ENCODE measurements around the gene RASA2. TPM values are rescaled to one million over a fixed set of nuclear protein-coding genes. Genes with fewer than 3 reads are reported as not detected.

RASA2 gene
- total RNA-seq, 1 donor from 2014 or later = 4.3 TPM

DNA sequence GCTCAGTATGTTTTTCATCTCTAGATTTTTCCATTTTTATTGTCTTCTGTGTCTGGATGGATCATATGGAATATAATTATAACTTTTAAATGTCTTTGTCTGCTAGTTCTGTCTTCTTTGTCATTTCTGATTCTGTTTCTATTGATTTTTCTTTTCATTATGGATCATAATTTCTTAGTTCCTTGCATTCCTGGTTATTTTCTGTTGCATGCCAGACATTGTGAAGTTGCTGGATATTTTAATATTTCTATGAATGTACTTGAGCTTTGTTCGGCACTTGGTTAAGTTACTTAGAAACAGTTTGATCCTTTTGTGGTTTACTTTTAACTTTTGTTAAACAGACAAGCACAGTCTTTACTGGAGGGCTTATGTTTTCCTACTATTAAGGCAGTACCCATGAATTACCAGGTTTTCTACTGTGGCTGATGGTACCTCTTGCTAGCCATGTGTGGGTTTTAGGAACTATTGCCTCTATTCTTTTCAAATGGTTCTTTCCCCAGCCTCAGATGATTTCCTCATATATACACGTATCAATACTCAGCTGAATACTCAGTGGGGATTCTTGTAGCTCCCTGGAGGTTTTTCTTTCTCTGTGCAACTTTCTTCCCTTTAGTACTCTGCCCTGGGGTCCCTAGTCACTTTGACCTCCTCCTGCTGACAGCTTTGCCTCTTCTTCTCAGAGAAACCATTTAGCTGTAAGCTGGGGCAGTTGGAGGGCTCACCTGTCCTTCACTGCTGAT, 64.3 kb downstream of the RASA2 start:
- H3K27me3 ChIP-seq (ENCODE audit: low read depth) = no peaks in the 10 kb centered on the region
- H3K27ac ChIP-seq (replicated peaks) = no peak overlapping the region
- H3K4me1 ChIP-seq = peaks cover 11% of the 10 kb centered on the region
- peaks cover 18% of the 10 kb centered on the region for H3K9me3 ChIP-seq (replicated peaks)
- intact Hi-C loops (cut with micrococcal nuclease) = no loop called here
- no peak for DNase-seq
- TF ChIP-seq, protein P1, sequence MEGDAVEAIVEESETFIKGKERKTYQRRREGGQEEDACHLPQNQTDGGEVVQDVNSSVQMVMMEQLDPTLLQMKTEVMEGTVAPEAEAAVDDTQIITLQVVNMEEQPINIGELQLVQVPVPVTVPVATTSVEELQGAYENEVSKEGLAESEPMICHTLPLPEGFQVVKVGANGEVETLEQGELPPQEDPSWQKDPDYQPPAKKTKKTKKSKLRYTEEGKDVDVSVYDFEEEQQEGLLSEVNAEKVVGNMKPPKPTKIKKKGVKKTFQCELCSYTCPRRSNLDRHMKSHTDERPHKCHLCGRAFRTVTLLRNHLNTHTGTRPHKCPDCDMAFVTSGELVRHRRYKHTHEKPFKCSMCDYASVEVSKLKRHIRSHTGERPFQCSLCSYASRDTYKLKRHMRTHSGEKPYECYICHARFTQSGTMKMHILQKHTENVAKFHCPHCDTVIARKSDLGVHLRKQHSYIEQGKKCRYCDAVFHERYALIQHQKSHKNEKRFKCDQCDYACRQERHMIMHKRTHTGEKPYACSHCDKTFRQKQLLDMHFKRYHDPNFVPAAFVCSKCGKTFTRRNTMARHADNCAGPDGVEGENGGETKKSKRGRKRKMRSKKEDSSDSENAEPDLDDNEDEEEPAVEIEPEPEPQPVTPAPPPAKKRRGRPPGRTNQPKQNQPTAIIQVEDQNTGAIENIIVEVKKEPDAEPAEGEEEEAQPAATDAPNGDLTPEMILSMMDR (IDR thresholded peaks at IDR 0.05; ENCODE audit: borderline replicate concordance) = no peak
- peaks cover 12% of the 10 kb centered on the region for H3K36me3 ChIP-seq
- H3K4me3 ChIP-seq = no peak overlapping the region

DNA sequence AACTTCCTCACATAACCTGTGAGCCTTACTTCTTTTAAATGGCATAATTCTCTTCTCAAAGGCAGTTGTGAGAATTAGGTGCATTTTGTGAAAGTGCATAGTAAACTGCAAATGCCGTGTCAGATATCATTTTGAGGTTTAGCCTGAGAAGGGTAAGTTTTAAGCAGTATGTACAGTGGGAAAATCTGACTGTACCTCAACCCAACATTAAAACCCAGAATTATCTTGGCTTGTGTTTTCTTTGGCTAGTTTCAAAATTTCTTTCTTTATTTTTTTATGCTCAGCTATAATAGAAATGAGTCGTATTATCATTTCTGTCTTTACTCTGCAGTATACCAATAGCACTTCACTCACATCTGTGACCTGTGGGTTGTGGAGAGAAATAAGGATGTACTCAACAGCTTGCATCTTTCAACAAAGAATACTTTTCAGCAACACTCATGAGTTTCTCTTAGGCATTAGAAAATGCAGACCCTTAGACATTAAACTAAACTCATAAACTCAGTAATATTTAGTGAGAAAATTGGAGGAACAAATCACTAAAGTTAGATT, 65.7 kb downstream of the RASA2 start:
- no peak overlapping the region for H3K27ac ChIP-seq (replicated peaks)
- H3K9me3 ChIP-seq (replicated peaks) = peaks cover 6% of the 10 kb centered on the region
- peaks cover 11% of the 10 kb centered on the region for H3K4me1 ChIP-seq
- peaks cover 15% of the 10 kb centered on the region for H3K36me3 ChIP-seq
- no peaks in the 10 kb centered on the region for H3K27me3 ChIP-seq (ENCODE audit: low read depth)
- intact Hi-C loops (cut with micrococcal nuclease) = no loop called here
- no peak overlapping the region for H3K4me3 ChIP-seq
- DNase-seq = no peak
- TF ChIP-seq, protein P1 (IDR thresholded peaks at IDR 0.05; ENCODE audit: borderline replicate concordance) = no peak

DNA sequence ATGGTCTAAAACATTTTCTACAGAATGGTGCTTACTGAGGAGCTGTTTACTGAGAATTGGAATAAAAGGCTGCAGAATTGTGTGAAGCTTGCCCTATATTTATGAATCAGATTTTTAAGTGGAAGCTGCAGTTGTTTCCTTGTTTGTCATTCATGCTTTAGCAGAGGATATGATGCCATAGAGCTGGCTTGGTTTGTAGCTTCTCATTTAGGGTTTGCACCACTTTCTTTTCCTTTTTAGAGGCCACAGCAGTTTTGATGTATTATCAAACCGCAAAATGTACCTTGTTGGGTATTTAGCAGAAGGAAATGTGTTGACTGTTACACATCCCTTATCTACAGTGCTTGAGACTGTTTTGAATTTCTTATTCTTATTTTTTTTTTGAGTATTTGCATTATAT, 66.2 kb downstream of the RASA2 start:
- TF ChIP-seq, protein P1 (IDR thresholded peaks at IDR 0.05; ENCODE audit: borderline replicate concordance) = no peak
- no peak for DNase-seq
- intact Hi-C loops (cut with micrococcal nuclease) = no loop called here
- Histone ChIP-seq H3K36me3 (peaks cover 15% of the 10 kb centered on the region), H3K27ac (replicated peaks) (no peak overlapping the region), H3K27me3 (ENCODE audit: low read depth) (no peaks in the 10 kb centered on the region), H3K4me3 (no peak overlapping the region), H3K4me1 (peaks cover 11% of the 10 kb centered on the region), H3K9me3 (replicated peaks) (peaks cover under 1% of the 10 kb centered on the region)

DNA sequence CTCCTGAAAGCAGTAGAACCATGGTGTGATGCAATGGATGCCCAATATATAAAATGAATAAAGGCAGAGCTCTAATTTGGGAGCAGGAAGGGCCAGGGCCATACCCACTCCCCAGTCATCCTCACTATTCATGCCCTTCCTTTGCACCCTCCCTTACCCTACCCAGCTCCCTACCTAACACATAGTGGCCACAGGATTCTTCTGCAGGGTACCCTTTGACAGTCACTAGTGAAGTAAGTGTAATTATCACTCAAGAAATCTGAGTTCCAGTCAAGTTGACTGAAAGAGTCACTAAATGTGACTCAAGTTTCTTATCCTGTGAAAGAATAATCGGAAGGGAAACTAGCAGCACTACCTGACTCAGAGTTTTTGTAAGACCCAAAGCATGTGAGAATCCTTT, 69.2 kb downstream of the RASA2 start:
- Histone ChIP-seq H3K36me3 (peaks cover 26% of the 10 kb centered on the region), H3K9me3 (replicated peaks) (no peaks in the 10 kb centered on the region), H3K27me3 (ENCODE audit: low read depth) (no peaks in the 10 kb centered on the region), H3K4me1 (peaks cover 11% of the 10 kb centered on the region), H3K27ac (replicated peaks) (no peak overlapping the region), H3K4me3 (no peak overlapping the region)
- DNase-seq = no peak
- TF ChIP-seq, protein P1 (IDR thresholded peaks at IDR 0.05; ENCODE audit: borderline replicate concordance) = no peak
- intact Hi-C loops (cut with micrococcal nuclease) = no loop called here

DNA sequence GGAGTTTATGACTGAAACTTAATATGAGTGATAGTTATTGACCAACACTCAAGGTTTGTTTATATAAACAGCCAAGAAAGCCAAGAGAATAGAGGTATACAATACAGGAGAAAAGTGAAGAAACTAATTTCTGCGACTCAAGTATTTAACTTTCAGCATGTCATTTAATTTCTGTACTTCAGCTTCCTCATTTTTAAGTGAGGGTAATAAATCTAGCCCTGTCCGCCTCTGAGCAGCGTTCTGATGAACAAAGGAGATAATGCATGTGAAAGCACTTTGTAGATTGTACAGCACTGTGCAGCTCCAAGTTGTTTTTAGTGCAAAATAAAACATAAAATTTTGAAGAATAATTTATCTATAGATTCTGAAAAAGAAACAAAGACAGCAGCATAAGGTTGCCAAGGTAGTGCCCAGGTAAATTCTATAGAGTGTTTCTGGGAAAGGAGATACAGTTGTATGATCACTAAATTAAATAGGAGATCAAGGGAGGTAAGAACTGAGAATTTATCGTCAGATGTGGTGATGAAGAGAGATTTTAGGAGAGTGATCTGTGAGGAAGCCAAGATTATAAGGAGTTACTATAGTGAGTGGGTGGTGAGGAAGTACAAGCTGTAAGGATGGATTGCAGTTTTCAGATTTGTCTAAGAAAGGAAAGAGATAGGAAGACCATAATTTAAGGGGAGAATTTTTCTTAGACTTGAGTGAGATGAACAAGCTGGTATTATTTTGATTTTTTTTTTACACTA, 71.3 kb downstream of the RASA2 start:
- no peaks in the 10 kb centered on the region for H3K9me3 ChIP-seq (replicated peaks)
- peaks cover 26% of the 10 kb centered on the region for H3K36me3 ChIP-seq
- no peak overlapping the region for H3K27ac ChIP-seq (replicated peaks)
- H3K27me3 ChIP-seq (ENCODE audit: low read depth) = no peaks in the 10 kb centered on the region
- TF ChIP-seq, protein P1 (IDR thresholded peaks at IDR 0.05; ENCODE audit: borderline replicate concordance) = no peak
- intact Hi-C loops (cut with micrococcal nuclease) = no loop called here
- no peak for DNase-seq
- peaks cover under 1% of the 10 kb centered on the region for H3K4me1 ChIP-seq
- H3K4me3 ChIP-seq = no peak overlapping the region
